Measurements from ENCODE around the gene GPR151.

GRCh38 chr5:146475190-146475780, 40.7 kb downstream of the GPR151 start:
- TF ChIP-seq SIN3A (IDR thresholded peaks at IDR 0.05; ENCODE audit: borderline replicate concordance, low read depth, low read length) (no peak), CTCF (CRISPR knock-in tag; IDR thresholded peaks at IDR 0.05) (no peak), DDIT3 (CRISPR knock-in tag; IDR thresholded peaks at IDR 0.05) (no peak), ESRRA (CRISPR knock-in tag; IDR thresholded peaks at IDR 0.05; ENCODE audit: low read depth) (no peak), PHF21A (CRISPR knock-in tag; IDR thresholded peaks at IDR 0.05) (no peak), PAX8 (CRISPR knock-in tag; IDR thresholded peaks at IDR 0.05; ENCODE audit: borderline replicate concordance) (no peak), E2F1 (CRISPR knock-in tag; IDR thresholded peaks at IDR 0.05) (no peak), ATRX (CRISPR knock-in tag; IDR thresholded peaks at IDR 0.05; ENCODE audit: borderline replicate concordance) (no peak), SP4 (CRISPR knock-in tag; IDR thresholded peaks at IDR 0.05) (no peak), TCF12 (IDR thresholded peaks at IDR 0.05) (no peak), TCF12 (CRISPR knock-in tag; IDR thresholded peaks at IDR 0.05) (no peak), ZNF562 (CRISPR knock-in tag; IDR thresholded peaks at IDR 0.05; ENCODE audit: borderline replicate concordance) (no peak), ATF6 (CRISPR knock-in tag; conservative IDR thresholded peaks at IDR 0.05) (no peak), RELA (CRISPR knock-in tag; IDR thresholded peaks at IDR 0.05) (no peak), HNF4A (CRISPR knock-in tag; IDR thresholded peaks at IDR 0.05) (no peak)
